CD14-positive monocyte (primary cell): ENCODE results near the gene NXT1. TPM values are rescaled to one million over a fixed set of nuclear protein-coding genes. Genes with fewer than 3 reads are reported as not detected.
A peak's percentile ranks its signal among the peaks of the same experiment; 100 is the strongest.

Experiments used
- DNase-seq, 3 donors: peaks; one replicate each; pipeline ENCODE4 v3.0.0-alpha.2; 2011 to 2022
- H2AFZ ChIP-seq: 2 replicates; pipeline ENCODE4 v1.6.0; 2012; ENCODE audit warnings: mild to moderate bottlenecking, low read depth, low read length, inconsistent platforms; ENCODE audit not compliant: insufficient read depth, poor library complexity, severe bottlenecking
- H3K27ac ChIP-seq, 2 donors: 1 replicate in 1 of 2; 2 replicates in 1 of 2; pipeline ENCODE4 v1.5.1; 2012 to 2013; ENCODE audit warnings: low read length in 2 of 2, control low read depth in 1 of 2, inconsistent platforms in 1 of 2, low read depth in 1 of 2, mild to moderate bottlenecking in 1 of 2
- H3K27me3 ChIP-seq, 2 donors: one replicate each; pipeline versions ENCODE4 v1.6.0 to v1.6.1; 2011 to 2013; ENCODE audit warnings: low read length in 2 of 2; ENCODE audit not compliant: control insufficient read depth in 2 of 2, insufficient read depth in 2 of 2
- H3K36me3 ChIP-seq, 2 donors: replicated peaks in 1 of 2; 1 replicate in 1 of 2; 2 replicates in 1 of 2; pipeline versions ENCODE4 v1.5.1 to v1.6.1; 2012 to 2013; ENCODE audit warnings: low read length in 2 of 2, control low read depth in 1 of 2, inconsistent platforms in 1 of 2, mild to moderate bottlenecking in 1 of 2; ENCODE audit not compliant: insufficient read depth in 2 of 2, control insufficient read depth in 1 of 2
- H3K4me1 ChIP-seq, 2 donors: 1 replicate in 1 of 2; 2 replicates in 1 of 2; pipeline versions ENCODE4 v1.5.1 to v1.6.1; 2012 to 2013; ENCODE audit warnings: low read length in 2 of 2, control low read depth in 1 of 2, inconsistent platforms in 1 of 2, mild to moderate bottlenecking in 1 of 2, moderate library complexity in 1 of 2; ENCODE audit not compliant: insufficient read depth in 2 of 2, control insufficient read depth in 1 of 2
- H3K4me2 ChIP-seq: replicated peaks from 2 replicates; pipeline ENCODE3; 2012; ENCODE audit warnings: low read length, moderate library complexity, mild to moderate bottlenecking; ENCODE audit not compliant: poor library complexity, severe bottlenecking; ENCODE audit errors: extremely low read depth
- H3K4me3 ChIP-seq, 3 experiments: fragments of 200-600 bp in 1 of 3; sonication (generic) in 1 of 3; replicated peaks in 1 of 3; 1 replicate in 2 of 3; 2 replicates in 1 of 3; pipeline ENCODE4 v1.5.1; 2011 to 2013; ENCODE audit warnings: low read length in 3 of 3, mild to moderate bottlenecking in 3 of 3, control low read depth in 2 of 3, low read depth in 2 of 3, inconsistent platforms in 1 of 3, moderate library complexity in 1 of 3
- H3K79me2 ChIP-seq: 2 replicates; pipeline ENCODE4 v1.6.0; 2012; ENCODE audit warnings: mild to moderate bottlenecking, control low read depth, inconsistent platforms, low read length, moderate library complexity; ENCODE audit not compliant: insufficient read depth
- H3K9ac ChIP-seq: 2 replicates; pipeline ENCODE4 v1.6.0; 2017; ENCODE audit warnings: low read length, mild to moderate bottlenecking; ENCODE audit not compliant: insufficient read depth, poor library complexity, severe bottlenecking
- H3K9me3 ChIP-seq, 2 donors: replicated peaks in 1 of 2; 1 replicate in 1 of 2; 2 replicates in 1 of 2; pipeline versions ENCODE4 v1.5.1 to v1.6.1; 2012 to 2013; ENCODE audit warnings: low read length in 2 of 2, control low read depth in 1 of 2; ENCODE audit not compliant: control insufficient read depth in 1 of 2, insufficient read depth in 1 of 2
- H4K20me1 ChIP-seq: 2 replicates; pipeline ENCODE4 v1.6.0; 2012; ENCODE audit warnings: mild to moderate bottlenecking, low read length, control low read depth, moderate library complexity; ENCODE audit not compliant: insufficient read depth
- H3K27ac Mint-ChIP-seq, 7 donors: one replicate each; pipeline ENCODE4 v1.8.0; 2020; ENCODE audit warnings: mild to moderate bottlenecking in 7 of 7, mixed read lengths in 7 of 7, moderate library complexity in 6 of 7, inconsistent platforms in 2 of 7
- H3K27me3 Mint-ChIP-seq, 3 donors: one replicate each; pipeline ENCODE4 v1.8.0; 2021 to 2022; ENCODE audit warnings: low read depth in 3 of 3, mild to moderate bottlenecking in 3 of 3, mixed read lengths in 3 of 3, moderate library complexity in 3 of 3, inconsistent platforms in 1 of 3
- H3K36me3 Mint-ChIP-seq, 2 donors: one replicate each; pipeline ENCODE4 v1.8.0; 2020; ENCODE audit warnings: mixed read lengths in 2 of 2, inconsistent platforms in 1 of 2, mild to moderate bottlenecking in 1 of 2
- H3K4me1 Mint-ChIP-seq: one replicate; pipeline ENCODE4 v1.8.0; 2020; ENCODE audit warnings: mild to moderate bottlenecking, mixed read lengths
- H3K4me3 Mint-ChIP-seq, 2 donors: one replicate each; pipeline ENCODE4 v1.8.0; 2020; ENCODE audit warnings: mild to moderate bottlenecking in 2 of 2, mixed read lengths in 2 of 2, moderate library complexity in 1 of 2
- H3K9me3 Mint-ChIP-seq, 7 donors: one replicate each; pipeline ENCODE4 v1.8.0; 2020 to 2022; ENCODE audit warnings: mixed read lengths in 7 of 7, mild to moderate bottlenecking in 6 of 7, moderate library complexity in 6 of 7, inconsistent platforms in 2 of 7
- CTCF ChIP-seq: fragments of 200-600 bp; IDR thresholded peaks from one replicate; pipeline ENCODE4 v1.8.0; 2022; ENCODE audit warnings: antibody characterized with exemption, mild to moderate bottlenecking
- WGBS: methylation state at CpG from one replicate; pipeline ENCODE4 v1.1.5; 2013; ENCODE audit warnings: missing lambda C conversion rate; ENCODE audit not compliant: insufficient coverage; 5-methylcytosine and 5-hydroxymethylcytosine counted together
- intact Hi-C, 2 donors: fragments of 100-400 bp; cut with micrococcal nuclease; formaldehyde crosslinking; loops; one replicate each; pipeline versions ENCODE4 v1.15.0 to v1.15.1; 2023
- polyA plus RNA-seq, 3 donors: library from polyadenylated mRNA; depleted of rRNA in 1 of 3; unstranded in 2 of 3; stranded (reverse) in 1 of 3; fragments of 300-500 nt in 2 of 3; fragments of >200 nt in 1 of 3; fragmentation: Illumina TruSeq in 2 of 3; gene quantifications; 1 replicate in 2 of 3; 2 replicates in 1 of 3; pipeline ENCODE4 v1.2.3, GENCODE V29; 2012 to 2021

NXT1 gene
- polyA plus RNA-seq, 3 donors: 37.8 to 140 (median 39.4) TPM

- H3K36me3 ChIP-seq: peaks cover 42 to 94% of the 10 kb centered on the region in 2 donors
- Mint-ChIP-seq H3K27me3 (peaks cover 0 to 1% (median 0%) of the 10 kb centered on the region in 3 donors), H3K4me3 (no peak overlapping the region), H3K4me1 (no peaks in the 10 kb centered on the region), H3K27ac (peak overlapping the region in 2 of 7 donors; percentile 3 to 62), H3K36me3 (peaks cover 80 to 85% of the 10 kb centered on the region in 2 donors), H3K9me3 (peaks cover 0 to 4% (median 0%) of the 10 kb centered on the region in 7 donors)
- H3K79me2 ChIP-seq: no peaks in the 10 kb centered on the region
- intact Hi-C loops: no loop called here
- H3K4me3 ChIP-seq: no peak overlapping the region
- no peak for TF ChIP-seq CTCF
- H4K20me1 ChIP-seq: no peaks in the 10 kb centered on the region
- no peaks in the 10 kb centered on the region for H3K27me3 ChIP-seq
- no peaks in the 10 kb centered on the region for H3K4me1 ChIP-seq
- WGBS: 100% methylated on average over 1 of the region's 1 CpG
- no peak overlapping the region for H3K27ac ChIP-seq
- H3K9me3 ChIP-seq: no peaks in the 10 kb centered on the region
- H3K9ac ChIP-seq: no peak overlapping the region
- no peak overlapping the region for H2AFZ ChIP-seq
- DNase-seq: no peak
- no peak overlapping the region for H3K4me2 ChIP-seq
Observed at GRCh38 chr20:23390091-23390774, 39.6 kb downstream of the NXT1 start.

- Histone ChIP-seq H2AFZ (no peak overlapping the region), H4K20me1 (no peaks in the 10 kb centered on the region), H3K4me3 (no peak overlapping the region), H3K9ac (no peak overlapping the region), H3K79me2 (no peaks in the 10 kb centered on the region), H3K27ac (no peak overlapping the region), H3K4me2 (no peak overlapping the region), H3K27me3 (no peaks in the 10 kb centered on the region), H3K9me3 (no peaks in the 10 kb centered on the region), H3K4me1 (no peaks in the 10 kb centered on the region), H3K36me3 (peaks cover 39 to 99% of the 10 kb centered on the region in 2 donors)
- WGBS: no CpG with 5 or more reads among the region's 4 CpGs
- intact Hi-C loops: no loop called here
- no peak for TF ChIP-seq CTCF
- peaks cover 74 to 76% of the 10 kb centered on the region in 2 donors for H3K36me3 Mint-ChIP-seq
- H3K27me3 Mint-ChIP-seq: peaks cover 0 to 1% (median 0%) of the 10 kb centered on the region in 3 donors
- DNase-seq: no peak
- no peak overlapping the region for H3K4me3 Mint-ChIP-seq
- H3K4me1 Mint-ChIP-seq: no peaks in the 10 kb centered on the region
- no peak overlapping the region for H3K27ac Mint-ChIP-seq
- peaks cover 0 to 4% (median 0%) of the 10 kb centered on the region in 7 donors for H3K9me3 Mint-ChIP-seq
Observed at GRCh38 chr20:23391707-23392310, 41.2 kb downstream of the NXT1 start.
